ENCODE results near the gene CD247. TPM values are rescaled to one million over a fixed set of nuclear protein-coding genes. Genes with fewer than 3 reads are reported as not detected.

CD247 gene
- total RNA-seq, 2 donors from 2014 or later: 1.1 to 2.0 TPM

GRCh38 chr1:167453123-167453522 lies 65.2 kb downstream of the CD247 start:
- intact Hi-C loops (cut with DNase I): no loop called here
- DNase-seq: no peak

GRCh38 chr1:167452483-167452882 lies 65.8 kb downstream of the CD247 start:
- ATAC-seq (no peak), DNase-seq (no peak)
- intact Hi-C loops (cut with DNase I): no loop called here

More at GRCh38 chr1:167453123-167453522, 65.2 kb downstream of the CD247 start:
- no peak for ATAC-seq

- no peak for DNase-seq
- no peak for ATAC-seq
- intact Hi-C loops (cut with DNase I): no loop called here
Measured at GRCh38 chr1:167450843-167451242, 67.5 kb downstream of the CD247 start.

- DNase-seq (no peak), ATAC-seq (peak; percentile 51 to 71)
- intact Hi-C loops (cut with DNase I): loop anchor here in 1 of 2 donors (5.0 to 10.0 kb wide), 2 partner anchors 180 to 383 kb away; no protein-coding TSS in a partner anchor
Measured at GRCh38 chr1:167447521-167448136, 70.7 kb downstream of the CD247 start.

- ATAC-seq (no peak), DNase-seq (no peak)
- intact Hi-C loops (cut with DNase I): loop anchor here in 1 of 2 donors (5.0 to 10.0 kb wide), 2 partner anchors 180 to 382 kb away; no protein-coding TSS in a partner anchor
Measured at GRCh38 chr1:167446966-167447365, 71.4 kb downstream of the CD247 start.

GRCh38 chr1:167443757-167444156 lies 74.6 kb downstream of the CD247 start:
- intact Hi-C loops (cut with DNase I): loop anchor here (2.0 to 10.0 kb wide), 4 partner anchors 89 to 379 kb away; no protein-coding TSS in a partner anchor
- DNase-seq: no peak
- ATAC-seq: no peak

GRCh38 chr1:167442854-167443565 lies 75.3 kb downstream of the CD247 start:
- intact Hi-C loops (cut with DNase I): loop anchor here (2.0 to 10.0 kb wide), 4 partner anchors 89 to 378 kb away; no protein-coding TSS in a partner anchor
- DNase-seq (no peak), ATAC-seq (no peak)

GRCh38 chr1:167442142-167442848 lies 76.0 kb downstream of the CD247 start:
- peak; percentile 93 to 96 for ATAC-seq
- peak; percentile 90 for DNase-seq
- intact Hi-C loops (cut with DNase I): loop anchor here (2.0 to 10.0 kb wide), 4 partner anchors 90 to 377 kb away; no protein-coding TSS in a partner anchor

GRCh38 chr1:167441222-167441621 lies 77.1 kb downstream of the CD247 start:
- DNase-seq (no peak), ATAC-seq (no peak)
- intact Hi-C loops (cut with DNase I): loop anchor here (5.0 to 10.0 kb wide), 2 partner anchors 91 to 376 kb away; no protein-coding TSS in a partner anchor

GRCh38 chr1:167440776-167441175 lies 77.6 kb downstream of the CD247 start:
- no peak for DNase-seq
- intact Hi-C loops (cut with DNase I): loop anchor here (5.0 to 10.0 kb wide), 2 partner anchors 92 to 376 kb away; no protein-coding TSS in a partner anchor
- ATAC-seq: no peak

- ATAC-seq (no peak), DNase-seq (no peak)
- intact Hi-C loops (cut with DNase I): loop anchor here (5.0 to 10.0 kb wide), 2 partner anchors 92 to 376 kb away; no protein-coding TSS in a partner anchor
Measured at GRCh38 chr1:167440345-167440744, 78.0 kb downstream of the CD247 start.

- intact Hi-C loops (cut with DNase I): no loop called here
- DNase-seq: peak; percentile 44
- ATAC-seq: peak; percentile 25 to 31
Measured at GRCh38 chr1:167439301-167439988, 78.9 kb downstream of the CD247 start.

- DNase-seq (no peak), ATAC-seq (no peak)
- intact Hi-C loops (cut with DNase I): no loop called here
Measured at GRCh38 chr1:167438171-167439138, 79.9 kb downstream of the CD247 start.

GRCh38 chr1:167435484-167435883 lies 82.8 kb downstream of the CD247 start:
- intact Hi-C loops (cut with DNase I): no loop called here
- ATAC-seq (no peak), DNase-seq (no peak)

GRCh38 chr1:167434306-167434705 lies 84.0 kb downstream of the CD247 start:
- DNase-seq: no peak
- no peak for ATAC-seq
- intact Hi-C loops (cut with DNase I): no loop called here

- intact Hi-C loops (cut with DNase I): no loop called here
- DNase-seq: no peak
- no peak for ATAC-seq
Measured at GRCh38 chr1:167433884-167434283, 84.4 kb downstream of the CD247 start.

- no peak for ATAC-seq
- intact Hi-C loops (cut with DNase I): no loop called here
- DNase-seq: no peak
Measured at GRCh38 chr1:167432780-167433179, 85.5 kb downstream of the CD247 start.
